ENCODE data around the gene AFG3L2.

DNA sequence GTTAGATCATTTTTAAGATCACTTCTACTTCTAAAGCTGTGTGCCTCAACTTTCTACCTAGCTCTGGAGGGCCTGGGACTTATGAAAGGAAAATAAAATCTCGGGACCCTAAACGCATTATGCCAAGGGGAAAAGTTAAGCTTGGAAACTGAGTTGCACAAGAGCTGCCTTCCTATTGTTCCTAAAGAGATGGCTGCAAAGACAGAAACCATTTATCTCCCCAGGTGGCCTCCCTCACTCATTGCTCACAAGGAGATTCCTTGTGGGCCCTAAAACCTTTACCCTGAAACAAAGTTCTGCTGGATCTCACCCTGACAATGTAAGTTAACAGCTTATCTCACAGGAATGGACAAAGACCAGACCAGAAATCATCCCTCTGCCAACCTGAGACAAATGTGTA lies 42.2 kb downstream of the AFG3L2 start:
- TF ChIP-seq, protein P1, sequence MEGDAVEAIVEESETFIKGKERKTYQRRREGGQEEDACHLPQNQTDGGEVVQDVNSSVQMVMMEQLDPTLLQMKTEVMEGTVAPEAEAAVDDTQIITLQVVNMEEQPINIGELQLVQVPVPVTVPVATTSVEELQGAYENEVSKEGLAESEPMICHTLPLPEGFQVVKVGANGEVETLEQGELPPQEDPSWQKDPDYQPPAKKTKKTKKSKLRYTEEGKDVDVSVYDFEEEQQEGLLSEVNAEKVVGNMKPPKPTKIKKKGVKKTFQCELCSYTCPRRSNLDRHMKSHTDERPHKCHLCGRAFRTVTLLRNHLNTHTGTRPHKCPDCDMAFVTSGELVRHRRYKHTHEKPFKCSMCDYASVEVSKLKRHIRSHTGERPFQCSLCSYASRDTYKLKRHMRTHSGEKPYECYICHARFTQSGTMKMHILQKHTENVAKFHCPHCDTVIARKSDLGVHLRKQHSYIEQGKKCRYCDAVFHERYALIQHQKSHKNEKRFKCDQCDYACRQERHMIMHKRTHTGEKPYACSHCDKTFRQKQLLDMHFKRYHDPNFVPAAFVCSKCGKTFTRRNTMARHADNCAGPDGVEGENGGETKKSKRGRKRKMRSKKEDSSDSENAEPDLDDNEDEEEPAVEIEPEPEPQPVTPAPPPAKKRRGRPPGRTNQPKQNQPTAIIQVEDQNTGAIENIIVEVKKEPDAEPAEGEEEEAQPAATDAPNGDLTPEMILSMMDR (IDR thresholded peaks at IDR 0.05), result no peak
- no peak for TF ChIP-seq POLR2A (IDR thresholded peaks at IDR 0.05)
